NCI-H1436 (cell line): ENCODE data around the gene AKT1.
"Not testable (repeated sequence)": the region's sequence is repeated elsewhere in the genome, so short reads cannot be mapped to it uniquely, and the experiment has no call there.

Source experiments
- DNase-seq: peaks from one replicate; lab custom pipeline; 2025; lab: John Stamatoyannopoulos, UW

Gene AKT1

DNA sequence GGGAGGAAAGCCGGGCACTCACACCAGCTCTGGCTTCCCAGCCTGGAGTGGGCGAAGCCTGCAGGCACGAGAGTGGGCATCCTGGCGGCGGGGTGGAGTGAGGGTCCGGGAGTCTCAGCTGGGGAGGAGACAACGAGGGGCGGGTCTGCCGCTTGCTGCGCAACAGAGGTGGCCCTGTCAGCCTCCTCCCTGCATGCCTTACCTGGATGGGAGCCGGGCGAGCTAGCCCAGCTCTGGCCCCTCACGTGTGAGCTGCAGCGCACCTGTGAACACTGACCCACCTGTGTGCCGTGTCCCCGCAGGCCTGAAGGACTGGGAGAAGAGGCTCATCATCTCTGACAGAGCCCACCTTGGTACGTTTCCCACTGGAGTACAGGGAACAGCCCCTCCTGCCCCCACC, 56.5 kb downstream of the AKT1 start:
- no peak for DNase-seq

- DNase-seq = no peak
Observed at GRCh38 chr14:104738375-104739019, 57.1 kb downstream of the AKT1 start.

DNA sequence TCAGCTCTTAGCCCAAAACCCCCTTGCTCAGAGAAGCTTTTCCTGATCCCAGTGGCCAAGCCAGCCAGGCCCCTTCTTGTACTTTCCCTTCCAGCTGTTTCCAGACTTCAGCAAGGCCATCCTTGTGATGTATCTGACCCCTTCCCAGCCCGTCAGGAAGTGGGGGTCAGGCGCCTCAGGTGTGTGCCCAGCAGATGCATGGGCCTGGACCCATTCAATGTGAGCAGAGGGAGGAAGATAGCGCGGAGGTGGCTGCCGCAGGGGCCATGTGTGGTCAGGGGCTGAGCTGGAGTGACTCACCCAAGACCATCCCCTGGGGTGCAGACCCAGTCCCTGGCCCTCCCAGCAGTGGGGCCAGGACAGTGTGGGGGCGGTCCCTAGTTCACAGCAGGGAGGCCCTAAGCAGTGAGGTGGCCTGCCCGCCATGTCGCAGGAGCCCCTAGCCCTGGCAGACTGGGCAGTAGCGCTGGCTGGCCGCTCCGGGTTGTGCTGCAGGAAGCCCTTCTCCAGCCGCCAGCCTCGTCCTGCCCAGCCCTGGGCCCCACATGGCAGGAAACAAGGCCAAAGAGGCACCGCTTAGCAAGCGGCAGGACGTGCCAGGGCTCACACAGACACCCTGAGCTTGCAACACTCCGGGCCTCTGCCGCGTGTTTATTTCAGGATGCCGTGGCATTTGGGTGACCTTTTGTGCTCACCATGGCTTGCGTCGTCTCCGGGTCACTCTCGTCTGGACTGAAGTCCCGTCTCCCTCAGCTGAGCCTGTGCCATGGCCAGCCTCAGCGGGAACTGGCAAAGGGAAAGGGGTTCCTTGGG, 59.5 kb downstream of the AKT1 start:
- DNase-seq = no peak

DNA sequence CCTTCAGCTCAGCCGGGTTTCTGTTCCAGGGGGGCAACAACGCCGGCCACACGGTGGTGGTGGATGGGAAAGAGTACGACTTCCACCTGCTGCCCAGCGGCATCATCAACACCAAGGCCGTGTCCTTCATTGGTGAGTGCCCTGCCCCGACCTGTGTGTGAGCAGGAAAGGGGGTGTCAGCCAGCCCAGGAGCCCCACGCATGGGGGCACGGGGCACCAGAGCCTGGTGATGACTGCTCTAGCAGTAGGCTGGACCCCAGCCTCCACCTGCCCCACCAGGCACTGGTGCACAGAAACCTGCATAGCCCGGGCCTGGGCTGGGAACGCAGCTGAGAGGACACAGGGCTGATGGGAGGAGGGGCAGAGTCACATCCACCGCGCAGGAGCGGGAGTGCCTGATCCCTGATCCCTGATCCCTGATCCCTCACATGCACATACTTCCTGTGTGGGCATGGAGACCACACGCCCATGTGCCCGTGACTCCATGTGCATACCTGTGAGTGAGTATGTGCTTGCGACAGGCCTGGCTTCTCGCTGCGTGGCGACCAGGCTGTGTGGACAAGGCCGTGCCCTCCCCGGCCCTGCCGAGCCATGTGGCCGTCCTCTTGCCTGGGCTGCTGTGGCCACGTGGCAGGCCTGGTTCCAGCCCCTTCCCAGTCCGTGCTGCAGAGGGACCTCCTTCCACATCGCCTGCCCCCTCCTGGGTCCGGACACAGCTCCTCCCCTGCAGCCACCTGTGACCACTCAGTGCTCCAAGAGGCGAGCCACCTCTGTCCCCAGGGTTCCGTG, 60.4 kb downstream of the AKT1 start:
- no peak for DNase-seq

GRCh38 chr14:104734601-104734990, 61.0 kb downstream of the AKT1 start:
- no peak for DNase-seq

- DNase-seq = no peak
Observed at GRCh38 chr14:104734051-104734587, 61.4 kb downstream of the AKT1 start.

DNA sequence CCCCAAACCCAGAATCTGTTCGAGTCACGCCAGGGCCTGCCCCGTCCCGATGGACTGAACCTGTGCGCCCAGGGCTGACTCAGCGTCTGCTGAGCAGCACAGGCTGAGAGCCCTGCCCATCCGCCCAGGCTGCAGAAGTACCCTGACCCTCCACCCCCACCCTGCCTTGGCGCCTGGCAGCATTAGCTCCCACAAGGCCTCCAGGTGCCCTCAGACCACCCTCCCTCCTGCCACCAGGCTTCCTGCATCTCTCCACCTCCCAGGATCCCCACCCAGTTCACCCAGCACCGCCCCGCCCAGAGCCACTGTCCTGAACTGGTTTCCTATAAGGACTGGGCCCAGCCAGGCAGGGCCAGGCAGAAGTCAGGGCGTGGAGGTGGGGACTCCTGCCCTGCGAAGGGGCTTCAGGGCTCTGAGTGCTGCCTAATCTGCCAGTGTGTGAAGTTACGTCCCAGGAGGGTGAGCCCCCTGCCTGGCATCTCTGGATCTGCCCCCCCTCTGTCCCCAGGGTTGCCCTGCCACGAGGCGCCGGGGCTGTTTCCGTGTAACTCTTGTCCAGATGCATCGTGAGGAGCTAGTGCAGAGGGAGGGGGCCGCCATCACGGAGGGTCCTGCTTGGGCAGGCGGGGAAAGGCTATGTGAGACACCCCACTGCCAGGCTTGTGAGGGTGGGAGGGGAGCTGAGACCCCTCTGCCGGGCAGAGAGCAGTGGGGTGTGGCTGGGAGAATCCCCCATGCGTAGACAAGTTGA, 62.4 kb downstream of the AKT1 start:
- DNase-seq = no peak

DNA sequence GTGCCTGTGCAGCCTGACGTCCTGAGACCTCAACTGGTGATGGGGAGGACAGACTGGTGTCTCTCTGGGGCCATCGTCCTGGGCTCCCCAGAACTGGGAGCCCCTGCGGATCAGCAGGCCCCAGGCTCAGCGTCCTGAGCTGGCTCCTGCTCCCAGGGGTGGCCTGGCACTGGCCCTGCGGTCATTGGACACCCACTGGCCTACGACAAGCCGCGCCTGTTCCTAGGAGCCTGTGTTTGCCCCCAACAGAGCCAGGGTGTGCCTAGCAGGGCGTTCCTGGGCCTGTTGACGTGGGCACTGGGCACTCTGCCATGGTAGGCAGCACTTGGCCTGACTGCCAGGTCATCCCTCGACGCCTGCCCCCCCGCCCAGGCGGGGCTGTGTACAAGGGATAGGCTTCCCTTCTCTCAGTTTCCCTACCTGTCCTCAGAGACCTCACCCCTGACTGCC, 63.2 kb downstream of the AKT1 start:
- DNase-seq = no peak

- no peak for DNase-seq
Observed at GRCh38 chr14:104731320-104732294, 63.9 kb downstream of the AKT1 start.

DNA sequence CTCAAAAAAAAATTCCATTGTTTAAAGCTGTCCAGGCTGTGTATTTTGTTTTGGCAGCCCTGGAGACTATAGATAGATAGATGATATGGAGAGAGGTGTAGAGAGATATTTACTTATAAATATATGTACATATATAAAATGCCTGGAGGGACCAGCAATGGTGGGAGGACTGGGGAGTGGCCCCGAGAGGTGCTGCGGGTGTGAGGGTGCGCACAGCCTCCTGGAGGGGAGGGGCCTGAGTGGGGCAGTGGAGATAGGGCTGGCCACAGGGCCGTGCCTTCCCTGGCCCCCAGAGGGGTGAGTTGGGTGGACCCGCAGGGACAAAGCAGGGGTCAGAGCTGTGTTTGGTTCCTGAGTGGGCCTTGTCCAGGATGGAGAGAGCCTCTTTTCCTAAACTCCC, 65.1 kb downstream of the AKT1 start:
- no peak for DNase-seq

GRCh38 chr14:104729835-104730181, 65.7 kb downstream of the AKT1 start:
- DNase-seq = no peak

- DNase-seq = not testable (repeated sequence)
Observed at GRCh38 chr14:104729176-104729834, 66.2 kb downstream of the AKT1 start.

DNA sequence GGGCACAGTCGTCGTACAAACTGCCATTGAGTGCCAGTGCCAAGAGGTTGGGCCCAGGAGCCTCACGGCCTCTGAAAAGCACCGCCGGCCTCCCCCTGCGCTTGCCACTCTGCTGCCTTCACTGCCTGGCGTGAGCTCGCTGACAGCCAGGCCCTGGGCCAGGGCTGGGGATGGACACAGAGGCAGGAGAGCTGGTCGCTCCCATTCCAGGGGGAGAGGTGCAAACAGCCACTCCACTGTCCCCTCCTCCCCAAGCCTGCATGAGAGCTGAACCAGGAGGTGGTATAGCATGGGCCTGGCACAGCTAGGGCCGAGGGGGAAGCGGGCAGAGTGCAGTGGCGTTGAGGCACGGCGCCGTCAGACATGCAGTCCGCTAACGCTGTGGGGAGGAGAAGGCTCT, 66.9 kb downstream of the AKT1 start:
- DNase-seq = no peak

GRCh38 chr14:104726600-104727451, 68.7 kb downstream of the AKT1 start:
- DNase-seq = no peak

- DNase-seq = no peak
Observed at GRCh38 chr14:104725772-104726548, 69.6 kb downstream of the AKT1 start.

GRCh38 chr14:104724981-104725771, 70.4 kb downstream of the AKT1 start:
- DNase-seq = no peak

- no peak for DNase-seq
Observed at GRCh38 chr14:104724407-104724980, 71.1 kb downstream of the AKT1 start.
